NCI-H2107 treated with DMSO at 0.1 percent for 48 hours (cell line): ENCODE data around the gene COL28A1.
"Not testable (repeated sequence)": the region's sequence is repeated elsewhere in the genome, so short reads cannot be mapped to it uniquely, and the experiment has no call there.

Experiments used
- DNase-seq: peaks from one replicate; lab custom pipeline; 2025; ENCODE audit not compliant: unreplicated experiment; lab: John Stamatoyannopoulos, UW

COL28A1 gene

GRCh38 chr7:7519528-7519927, 16.1 kb downstream of the COL28A1 start:
- DNase-seq = no peak

- no peak for DNase-seq
These were observed 16.6 kb downstream of the COL28A1 start for GRCh38 chr7:7519056-7519455.

- DNase-seq = no peak
These were observed 17.9 kb downstream of the COL28A1 start for GRCh38 chr7:7517754-7518153.

GRCh38 chr7:7516662-7517061, 19.0 kb downstream of the COL28A1 start:
- no peak for DNase-seq

- no peak for DNase-seq
These were observed 19.5 kb downstream of the COL28A1 start for GRCh38 chr7:7516156-7516555.

- DNase-seq = no peak
These were observed 22.6 kb downstream of the COL28A1 start for GRCh38 chr7:7512861-7513597.

- no peak for DNase-seq
These were observed 24.9 kb downstream of the COL28A1 start for GRCh38 chr7:7510794-7511193.

- peak; percentile 83 for DNase-seq
These were observed 29.8 kb downstream of the COL28A1 start for GRCh38 chr7:7505915-7506314.

GRCh38 chr7:7504910-7505704, 30.6 kb downstream of the COL28A1 start:
- DNase-seq = no peak

GRCh38 chr7:7499892-7500291, 35.8 kb downstream of the COL28A1 start:
- no peak for DNase-seq

GRCh38 chr7:7498856-7499255, 36.8 kb downstream of the COL28A1 start:
- no peak for DNase-seq

GRCh38 chr7:7496311-7496710, 39.4 kb downstream of the COL28A1 start:
- no peak for DNase-seq

- no peak for DNase-seq
These were observed 40.5 kb downstream of the COL28A1 start for GRCh38 chr7:7495171-7495570.

- no peak for DNase-seq
These were observed 44.6 kb downstream of the COL28A1 start for GRCh38 chr7:7491044-7491443.

GRCh38 chr7:7490003-7490402, 45.7 kb downstream of the COL28A1 start:
- DNase-seq = no peak

- no peak for DNase-seq
These were observed 46.1 kb downstream of the COL28A1 start for GRCh38 chr7:7489546-7489945.

- DNase-seq = no peak
These were observed 49.3 kb downstream of the COL28A1 start for GRCh38 chr7:7486362-7486761.

GRCh38 chr7:7484072-7484471, 51.6 kb downstream of the COL28A1 start:
- no peak for DNase-seq

GRCh38 chr7:7481802-7482201, 53.9 kb downstream of the COL28A1 start:
- DNase-seq = no peak

- DNase-seq = no peak
These were observed 56.3 kb downstream of the COL28A1 start for GRCh38 chr7:7479275-7479805.

- no peak for DNase-seq
These were observed 57.1 kb downstream of the COL28A1 start for GRCh38 chr7:7478569-7478968.

GRCh38 chr7:7477641-7478040, 58.0 kb downstream of the COL28A1 start:
- not testable (repeated sequence) for DNase-seq
